Thymus (tissue), 11 donors: ENCODE data around the gene SYN1. TPM values are rescaled to one million over a fixed set of nuclear protein-coding genes. Genes with fewer than 3 reads are reported as not detected.
"Not testable (repeated sequence)": the region's sequence is repeated elsewhere in the genome, so short reads cannot be mapped to it uniquely, and the experiment has no call there.

Source experiments
- DNase-seq, 9 donors: peaks; one replicate each; pipeline ENCODE4 v3.0.0-alpha.2; 2013; ENCODE audit warnings: low spot score in 9 of 9, low read depth in 6 of 9, missing footprints in 1 of 9
- H3K27ac ChIP-seq, 2 donors: one replicate each; pipeline ENCODE4 v1.5.1; 2013; ENCODE audit warnings: control low read depth in 1 of 2, low read depth in 1 of 2, low read length in 1 of 2, mild to moderate bottlenecking in 1 of 2, moderate library complexity in 1 of 2
- H3K27me3 ChIP-seq, 2 donors: one replicate each; pipeline ENCODE4 v1.5.1; 2013; ENCODE audit warnings: low read length in 1 of 2; ENCODE audit not compliant: control insufficient read depth in 2 of 2, insufficient read depth in 1 of 2
- H3K36me3 ChIP-seq, 2 donors: one replicate each; pipeline ENCODE4 v1.5.1; 2013; ENCODE audit warnings: low read length in 1 of 2, mild to moderate bottlenecking in 1 of 2, moderate library complexity in 1 of 2; ENCODE audit not compliant: control insufficient read depth in 2 of 2, insufficient read depth in 2 of 2
- H3K4me1 ChIP-seq, 2 donors: one replicate each; pipeline ENCODE4 v1.5.1; 2013; ENCODE audit warnings: low read length in 2 of 2; ENCODE audit not compliant: control insufficient read depth in 2 of 2, insufficient read depth in 2 of 2
- H3K4me3 ChIP-seq, 2 donors: one replicate each; pipeline ENCODE4 v1.5.1; 2013; ENCODE audit warnings: low read length in 2 of 2, control low read depth in 1 of 2, mild to moderate bottlenecking in 1 of 2
- H3K9me3 ChIP-seq, 2 donors: one replicate each; pipeline ENCODE4 v1.5.1; 2013; ENCODE audit warnings: low read length in 1 of 2, mild to moderate bottlenecking in 1 of 2; ENCODE audit not compliant: control insufficient read depth in 2 of 2, insufficient read depth in 1 of 2
- WGBS: extraction: QIAGEN DNeasy Blood & Tissue Kit; methylation state at CpG from one replicate; pipeline ENCODE4 v1.1.7; 2013; 5-methylcytosine and 5-hydroxymethylcytosine counted together
- polyA plus RNA-seq: library from polyadenylated mRNA; stranded (reverse); fragments of 200-250 nt; gene quantifications from one replicate; pipeline ENCODE4 v1.2.3, GENCODE V29; 2013
- total RNA-seq: library from RNA; stranded (reverse); fragments of 120-200 nt; gene quantifications from one replicate; pipeline ENCODE4 v1.2.4, GENCODE V29; 2013
- donor health status: healthy.

Gene SYN1
- total and polyA plus RNA-seq, 2 donors = 0.52 to 4.0 TPM

DNA sequence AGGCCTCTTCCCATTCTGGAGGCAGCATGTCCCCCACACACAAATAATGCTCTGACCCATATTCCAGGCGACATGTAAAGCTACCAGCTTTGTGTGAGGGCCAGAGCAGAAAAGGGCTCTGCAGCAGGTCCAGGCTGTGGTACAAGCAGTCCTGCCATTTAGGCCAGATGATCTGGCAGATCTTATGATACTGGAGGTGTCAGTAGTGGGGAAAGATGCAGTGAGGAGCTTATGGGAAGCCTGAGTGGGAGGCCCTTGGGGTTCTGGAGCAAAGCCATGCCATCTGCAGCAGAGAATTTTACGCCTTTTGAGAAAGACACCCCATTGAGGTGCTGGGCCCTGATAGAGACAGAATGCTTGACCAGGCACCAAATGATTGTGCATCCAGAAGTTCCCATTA is 7.7 kb downstream of the SYN1 start:
- H3K27ac ChIP-seq = no peak overlapping the region
- H3K4me1 ChIP-seq = no peaks in the 10 kb centered on the region
- peaks cover 0 to 2% of the 10 kb centered on the region in 2 donors for H3K27me3 ChIP-seq
- DNase-seq = no peak
- no peaks in the 10 kb centered on the region for H3K36me3 ChIP-seq
- 94% methylated on average over 2 of the region's 2 CpGs for WGBS
- H3K9me3 ChIP-seq = no peaks in the 10 kb centered on the region
- no peak overlapping the region for H3K4me3 ChIP-seq

DNA sequence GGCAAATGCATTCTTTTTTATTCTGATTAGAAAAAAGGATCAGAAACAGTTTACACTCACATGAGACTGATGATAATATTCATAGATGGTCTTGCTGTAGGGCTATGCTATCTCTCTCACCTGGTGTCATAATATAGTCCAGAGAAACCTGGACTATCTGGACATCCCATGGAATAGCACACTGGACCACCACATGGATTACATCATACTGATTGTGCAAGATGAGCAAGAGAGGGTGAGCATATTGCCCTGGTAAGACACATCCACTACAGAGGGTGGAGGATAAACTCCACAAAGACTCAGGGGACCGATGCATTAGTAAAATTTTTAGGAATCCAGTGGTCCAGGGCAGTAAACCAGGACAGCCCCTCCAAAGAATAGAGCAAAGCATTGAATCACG is 8.2 kb downstream of the SYN1 start:
- no peak for DNase-seq
- no peaks in the 10 kb centered on the region for H3K4me1 ChIP-seq
- H3K4me3 ChIP-seq = no peak overlapping the region
- no peak overlapping the region for H3K27ac ChIP-seq
- no peaks in the 10 kb centered on the region for H3K9me3 ChIP-seq
- WGBS = 90% methylated on average over 2 of the region's 2 CpGs
- no peaks in the 10 kb centered on the region for H3K27me3 ChIP-seq
- no peaks in the 10 kb centered on the region for H3K36me3 ChIP-seq

GRCh38 chrX:47610511-47610910 is 9.1 kb downstream of the SYN1 start:
- no peak overlapping the region for H3K4me3 ChIP-seq
- H3K27me3 ChIP-seq = no peaks in the 10 kb centered on the region
- H3K27ac ChIP-seq = no peak overlapping the region
- H3K9me3 ChIP-seq = no peaks in the 10 kb centered on the region
- no peaks in the 10 kb centered on the region for H3K4me1 ChIP-seq
- no peaks in the 10 kb centered on the region for H3K36me3 ChIP-seq
- DNase-seq = no peak
- WGBS = 95% methylated on average over 4 of the region's 4 CpGs

GRCh38 chrX:47608130-47608810 is 11.4 kb downstream of the SYN1 start:
- Histone ChIP-seq H3K36me3 (no peaks in the 10 kb centered on the region), H3K4me3 (no peak overlapping the region), H3K4me1 (no peaks in the 10 kb centered on the region), H3K27me3 (no peaks in the 10 kb centered on the region), H3K27ac (no peak overlapping the region), H3K9me3 (no peaks in the 10 kb centered on the region)
- DNase-seq = no peak
- WGBS = 43% methylated on average over 9 of the region's 9 CpGs

DNA sequence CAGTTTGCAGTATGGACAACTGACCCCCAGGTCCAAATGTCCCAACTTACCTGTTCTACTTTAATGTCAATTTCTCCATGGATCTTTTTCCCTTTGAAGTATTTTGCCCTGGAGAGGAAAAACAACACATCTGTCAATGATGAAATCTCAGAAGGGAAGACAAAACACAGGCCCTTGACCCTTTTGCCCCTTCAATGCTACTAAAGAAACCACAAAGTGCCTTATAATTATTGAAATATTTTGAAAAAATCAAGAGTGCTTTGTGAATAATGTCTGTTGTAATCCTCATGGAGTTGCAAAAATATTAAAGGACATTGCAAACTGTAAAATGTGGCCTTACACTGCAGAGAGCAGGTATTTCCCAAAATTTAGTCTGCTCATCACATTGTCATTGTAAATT is 12.6 kb downstream of the SYN1 start:
- H3K4me3 ChIP-seq = no peak overlapping the region
- no peaks in the 10 kb centered on the region for H3K27me3 ChIP-seq
- no peak overlapping the region for H3K27ac ChIP-seq
- no peaks in the 10 kb centered on the region for H3K9me3 ChIP-seq
- DNase-seq = no peak
- no peaks in the 10 kb centered on the region for H3K36me3 ChIP-seq
- no peaks in the 10 kb centered on the region for H3K4me1 ChIP-seq

- H3K4me1 ChIP-seq = no peaks in the 10 kb centered on the region
- no peak overlapping the region for H3K4me3 ChIP-seq
- DNase-seq = no peak
- H3K27ac ChIP-seq = no peak overlapping the region
- H3K27me3 ChIP-seq = no peaks in the 10 kb centered on the region
- no peaks in the 10 kb centered on the region for H3K36me3 ChIP-seq
- H3K9me3 ChIP-seq = no peaks in the 10 kb centered on the region
- 77% methylated on average over 9 of the region's 9 CpGs for WGBS
Observed at GRCh38 chrX:47605024-47605423, 14.6 kb downstream of the SYN1 start.

DNA sequence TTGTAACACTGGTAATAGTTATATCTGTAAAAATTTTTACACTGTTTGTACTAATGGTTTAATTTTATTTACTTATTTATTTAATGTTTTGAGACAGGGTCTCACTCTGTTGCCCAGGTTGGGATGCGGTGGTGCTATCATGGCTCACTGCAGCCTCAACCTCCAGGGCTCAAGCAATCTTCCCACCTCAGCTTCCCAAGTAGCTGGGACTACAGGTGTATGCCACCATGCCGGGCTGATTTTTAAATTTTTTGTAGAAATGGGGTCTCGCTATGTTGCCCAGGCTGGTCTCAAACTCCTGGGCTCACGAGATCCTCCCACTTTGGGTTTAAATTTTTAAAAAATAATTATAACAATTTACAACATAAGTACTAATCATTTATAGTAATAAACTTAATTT is 16.5 kb downstream of the SYN1 start:
- not testable (repeated sequence) for H3K4me1 ChIP-seq

DNA sequence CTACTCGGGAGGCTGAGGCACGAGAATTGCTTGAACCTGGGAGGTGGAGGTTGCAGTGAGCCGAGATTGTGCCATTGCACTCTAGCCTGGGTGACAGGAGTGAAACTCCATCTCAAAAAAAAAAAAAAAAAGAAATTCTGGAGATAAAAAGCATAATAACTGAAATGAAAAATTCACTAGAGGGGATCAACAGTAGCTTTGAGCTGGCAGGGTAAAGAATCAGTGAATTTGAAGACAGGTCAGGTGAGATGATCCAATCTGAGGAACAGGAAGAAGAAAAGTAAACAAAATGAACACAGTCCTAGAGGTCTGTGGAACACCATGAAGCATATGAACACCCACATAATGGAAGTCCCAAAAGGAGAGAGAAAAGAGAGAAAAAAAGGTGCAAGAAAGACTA is 22.4 kb downstream of the SYN1 start:
- WGBS = 94% methylated on average over 3 of the region's 3 CpGs
- H3K4me1 ChIP-seq = no peaks in the 10 kb centered on the region
- H3K36me3 ChIP-seq = no peaks in the 10 kb centered on the region
- no peaks in the 10 kb centered on the region for H3K9me3 ChIP-seq
- H3K27me3 ChIP-seq = no peaks in the 10 kb centered on the region
- no peak overlapping the region for H3K27ac ChIP-seq
- no peak for DNase-seq
- H3K4me3 ChIP-seq = no peak overlapping the region

More for the DNA sequence above, 16.5 kb downstream of the SYN1 start:
- H3K36me3 ChIP-seq, H3K27me3 ChIP-seq, H3K9me3 ChIP-seq, DNase-seq, H3K4me3 ChIP-seq, H3K27ac ChIP-seq: not testable (repeated sequence)
- WGBS = 98% methylated on average over 4 of the region's 4 CpGs

DNA sequence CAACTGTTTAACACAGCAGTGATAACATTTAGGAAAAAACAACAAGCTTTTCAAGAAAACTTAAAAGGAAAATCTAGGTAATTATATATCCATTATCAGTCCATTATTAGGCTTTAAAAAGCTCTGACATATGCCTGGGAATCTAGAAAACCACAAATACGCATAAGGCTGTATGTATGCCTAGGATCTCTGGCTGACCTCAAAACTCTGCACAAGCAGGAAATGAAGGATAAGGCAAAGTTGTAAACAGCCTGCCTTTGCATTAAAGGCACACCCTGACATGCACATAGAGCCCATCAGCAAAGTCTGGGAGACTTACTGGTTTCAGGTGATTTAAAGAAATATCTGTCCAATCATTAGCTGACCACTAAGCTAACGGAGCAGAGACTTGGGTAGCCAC is 23.4 kb downstream of the SYN1 start:
- Histone ChIP-seq H3K36me3 (no peaks in the 10 kb centered on the region), H3K4me1 (no peaks in the 10 kb centered on the region), H3K9me3 (no peaks in the 10 kb centered on the region), H3K27ac (peak overlapping the region in 1 of 2 donors; percentile 60), H3K27me3 (no peaks in the 10 kb centered on the region), H3K4me3 (no peak overlapping the region)
- no peak for DNase-seq
- 96% methylated on average over 2 of the region's 2 CpGs for WGBS
